HepG2 (cell line): ENCODE measurements around the gene ATRN. TPM values are rescaled to one million over a fixed set of nuclear protein-coding genes. Genes with fewer than 3 reads are reported as not detected.

Source experiments
- BHLHE40 ChIP-seq: IDR thresholded peaks from 2 replicates; pipeline ENCODE4 v1.6.1; 2011; ENCODE audit warnings: low read length, improper control_type of control experiment
- CENPT ChIP-seq: sonication (generic); formaldehyde crosslinking; IDR thresholded peaks from 2 replicates; pipeline ENCODE4 v1.8.0; 2022; ENCODE audit warnings: low read depth, mild to moderate bottlenecking, moderate library complexity, missing genetic modification reagents
- GLMP ChIP-seq: sonication (generic); formaldehyde crosslinking; IDR thresholded peaks from 2 replicates; pipeline ENCODE4 v1.9.0; 2021; ENCODE audit warnings: missing genetic modification reagents, mild to moderate bottlenecking, borderline replicate concordance
- HCFC1 ChIP-seq: fragments of 150-350 bp; IDR thresholded peaks from 2 replicates; pipeline ENCODE4 v1.6.1; 2014; ENCODE audit warnings: low read depth, low read length
- HINFP ChIP-seq: sonication (generic); formaldehyde crosslinking; IDR thresholded peaks from 2 replicates; pipeline ENCODE4 v1.4.0; 2020; ENCODE audit warnings: low read depth, mild to moderate bottlenecking, missing genetic modification reagents
- HOXA3 ChIP-seq: sonication (generic); formaldehyde crosslinking; IDR thresholded peaks from 2 replicates; pipeline ENCODE4 v1.5.0; 2020; ENCODE audit warnings: missing genetic modification reagents
- NFE2 ChIP-seq: sonication (generic); formaldehyde crosslinking; IDR thresholded peaks from 2 replicates; pipeline ENCODE4 v1.4.0; 2020; ENCODE audit warnings: missing genetic modification reagents
- NR0B2 ChIP-seq: sonication (generic); formaldehyde crosslinking; IDR thresholded peaks from 2 replicates; pipeline ENCODE4 v1.4.0; 2020; ENCODE audit warnings: mild to moderate bottlenecking, missing genetic modification reagents
- RAD21 ChIP-seq: fragments of 450-650 bp; formaldehyde crosslinking; IDR thresholded peaks from 2 replicates; pipeline ENCODE4 v1.5.0; 2020; ENCODE audit warnings: mild to moderate bottlenecking
- RBAK ChIP-seq: sonication (generic); formaldehyde crosslinking; IDR thresholded peaks from 2 replicates; pipeline ENCODE4 v1.5.1; 2020; ENCODE audit warnings: mild to moderate bottlenecking, missing genetic modification reagents
- SAFB2 ChIP-seq: sonication (generic); formaldehyde crosslinking; IDR thresholded peaks from 2 replicates; pipeline ENCODE4 v1.5.1; 2020; ENCODE audit warnings: missing genetic modification reagents, low read depth, mild to moderate bottlenecking, borderline replicate concordance
- SATB2 ChIP-seq: sonication (generic); formaldehyde crosslinking; IDR thresholded peaks from 2 replicates; pipeline ENCODE4 v1.5.0; 2020; ENCODE audit warnings: missing genetic modification reagents
- SOX6 ChIP-seq, 2 experiments: fragments of 450-650 bp in 1 of 2; sonication (generic) in 1 of 2; formaldehyde crosslinking in 1 of 2; IDR thresholded peaks; 2 replicates each; pipeline versions ENCODE4 v1.4.0 to v1.6.1; 2017 to 2020; ENCODE audit warnings: antibody characterized with exemption in 1 of 2, mild to moderate bottlenecking in 1 of 2, missing genetic modification reagents in 1 of 2
- ZC3H13 ChIP-seq: sonication (generic); formaldehyde crosslinking; IDR thresholded peaks from 2 replicates; pipeline ENCODE4 v1.8.1; 2023; ENCODE audit warnings: mild to moderate bottlenecking, missing genetic modification reagents, moderate library complexity
- ZMYM4 ChIP-seq: sonication (generic); formaldehyde crosslinking; IDR thresholded peaks from 2 replicates; pipeline ENCODE4 v1.8.1; 2023; ENCODE audit warnings: mild to moderate bottlenecking, missing genetic modification reagents
- ZNF33A ChIP-seq: sonication (generic); formaldehyde crosslinking; IDR thresholded peaks from 2 replicates; pipeline ENCODE4 v1.5.1; 2020; ENCODE audit warnings: missing genetic modification reagents, mild to moderate bottlenecking, moderate library complexity, borderline replicate concordance
- ZNF501 ChIP-seq: sonication (generic); formaldehyde crosslinking; IDR thresholded peaks from 2 replicates; pipeline ENCODE4 v1.5.1; 2020; ENCODE audit warnings: mild to moderate bottlenecking, moderate library complexity, missing genetic modification reagents
- ZNF510 ChIP-seq: sonication (generic); formaldehyde crosslinking; IDR thresholded peaks from 2 replicates; pipeline ENCODE4 v1.4.0; 2020; ENCODE audit warnings: low read depth, mild to moderate bottlenecking, missing genetic modification reagents
- ZNF619 ChIP-seq: sonication (generic); formaldehyde crosslinking; IDR thresholded peaks from 2 replicates; pipeline ENCODE4 v1.4.0; 2020; ENCODE audit warnings: mild to moderate bottlenecking, missing genetic modification reagents
- ZNF710 ChIP-seq: sonication (generic); formaldehyde crosslinking; IDR thresholded peaks from 2 replicates; pipeline ENCODE4 v1.5.0; 2020; ENCODE audit warnings: mild to moderate bottlenecking, missing genetic modification reagents, borderline replicate concordance
- ZNF713 ChIP-seq: sonication (generic); formaldehyde crosslinking; IDR thresholded peaks from 2 replicates; pipeline ENCODE4 v1.4.0; 2020; ENCODE audit warnings: mild to moderate bottlenecking, missing genetic modification reagents
- ZNF747 ChIP-seq: sonication (generic); formaldehyde crosslinking; IDR thresholded peaks from 2 replicates; pipeline ENCODE4 v1.8.1; 2023; ENCODE audit warnings: missing genetic modification reagents, mild to moderate bottlenecking, borderline replicate concordance
- ZNF883 ChIP-seq: sonication (generic); formaldehyde crosslinking; IDR thresholded peaks from 2 replicates; pipeline ENCODE4 v1.5.1; 2020; ENCODE audit warnings: mild to moderate bottlenecking, missing genetic modification reagents; ENCODE audit errors: not compliant biosample characterization
- polyA plus RNA-seq, 8 experiments: library from polyadenylated mRNA; depleted of rRNA in 3 of 8; stranded (reverse) in 7 of 8; unstranded in 1 of 8; fragments of >200 nt; fragmentation: Illumina TruSeq in 4 of 8; extraction: Trizol in 4 of 8; gene quantifications; 2 replicates each; pipeline versions ENCODE4 v1.2.1 to v1.2.3, GENCODE V29; 2011 to 2016; ENCODE audit warnings: low read depth in 4 of 8, missing spikeins in 1 of 8, mixed read lengths in 1 of 8; ENCODE audit not compliant: insufficient read depth in 1 of 8
- total RNA-seq, 5 experiments: library from RNA; depleted of rRNA; stranded (reverse); fragments of >200 nt; fragmentation: Illumina TruSeq; extraction: Trizol; gene quantifications; 2 replicates each; pipeline ENCODE4 v1.2.3, GENCODE V29; 2016; ENCODE audit warnings: low read depth in 1 of 5

The ATRN gene
- total and polyA plus RNA-seq, 2 of the 13 experiments (the other 11 are each of a cell fraction or from before 2014, with no cell fraction given): 44.2 to 81.1 TPM

- TF ChIP-seq ZNF713 (CRISPR knock-in tag) (no peak), HCFC1 (no peak), ZNF710 (CRISPR knock-in tag) (peak; percentile 89; the same call in 1 of the 2 replicates), SOX6 (IDR thresholded peaks at IDR 0.05) (no peak), SOX6 (CRISPR knock-in tag; IDR thresholded peaks at IDR 0.05) (peak; percentile 94), SATB2 (CRISPR knock-in tag) (0 out of 2 replicates have a peak, but pooled peaks have one; percentile 73), ZNF747 (CRISPR knock-in tag) (peak; percentile 87; the same call in 1 of the 2 replicates), CENPT (CRISPR knock-in tag) (no peak), SAFB2 (CRISPR knock-in tag) (no peak), ZNF619 (no peak), NFE2 (CRISPR knock-in tag) (no peak; the same call in 1 of the 2 replicates), ZNF510 (no peak), HOXA3 (CRISPR knock-in tag) (peak; percentile 89), HINFP (no peak), BHLHE40 (peak; percentile 49; the same call in 1 of the 2 replicates), ZC3H13 (CRISPR knock-in tag) (no peak), ZMYM4 (CRISPR knock-in tag) (peak; percentile 93), RBAK (CRISPR knock-in tag) (no peak), ZNF501 (CRISPR knock-in tag) (peak; percentile 49; the same call in 1 of the 2 replicates), ZNF883 (CRISPR knock-in tag) (no peak), NR0B2 (CRISPR knock-in tag) (no peak), ZNF33A (no peak), GLMP (no peak), RAD21 (CRISPR knock-in tag) (peak; percentile 46)
Measured at GRCh38 chr20:3541887-3542721, 71.3 kb downstream of the ATRN start (continued).
